Ovary (tissue), 3 donors: Measurements from ENCODE around the gene PSD4.

Source experiments
- CTCF ChIP-seq, 3 donors: fragments of 450-650 bp in 2 of 3; fragments of 200-600 bp in 1 of 3; IDR thresholded peaks; one replicate each; pipeline versions ENCODE4 v1.5.1 to v1.8.0; 2016 to 2022; ENCODE audit warnings: antibody characterized with exemption in 3 of 3, mild to moderate bottlenecking in 1 of 3
- EP300 ChIP-seq: sonication (generic); formaldehyde crosslinking; IDR thresholded peaks from one replicate; pipeline ENCODE4 v1.6.1; 2017; ENCODE audit warnings: antibody characterized with exemption
- POLR2A ChIP-seq: fragments of 450-650 bp; IDR thresholded peaks from one replicate; pipeline ENCODE4 v1.6.1; 2017; ENCODE audit warnings: antibody characterized with exemption, mild to moderate bottlenecking, moderate library complexity
- donor health status: DM: no; HTN: no; CAD: no.

- no peak for TF ChIP-seq EP300
- no peak for TF ChIP-seq POLR2A
- TF ChIP-seq CTCF (IDR thresholded peaks at IDR 0.05): no peak
Measured at GRCh38 chr2:113176696-113177355, 3.1 kb downstream of the PSD4 start.
